Stimulated activated CD8-positive, alpha-beta memory T cell treated with anti-CD3 and anti-CD28 coated beads, Interleukin-4, amount 100 ng/mL, for 4 hours (primary cell): Measurements from ENCODE around the gene PHF12.

Source experiments
- DNase-seq, 2 donors: peaks; one replicate each; pipeline ENCODE4 v3.0.0-alpha.2; 2020; ENCODE audit warnings: low read depth in 2 of 2, low spot score in 1 of 2

PHF12 gene

GRCh38 chr17:28951428-28951990, at the start of gene PHF12:
TSS of gene PHF12 (minus strand) at chr17:28951518. CDS start at chr17:28950960, 558 bp downstream.
- peak; percentile 99 to 100 for DNase-seq

DNA sequence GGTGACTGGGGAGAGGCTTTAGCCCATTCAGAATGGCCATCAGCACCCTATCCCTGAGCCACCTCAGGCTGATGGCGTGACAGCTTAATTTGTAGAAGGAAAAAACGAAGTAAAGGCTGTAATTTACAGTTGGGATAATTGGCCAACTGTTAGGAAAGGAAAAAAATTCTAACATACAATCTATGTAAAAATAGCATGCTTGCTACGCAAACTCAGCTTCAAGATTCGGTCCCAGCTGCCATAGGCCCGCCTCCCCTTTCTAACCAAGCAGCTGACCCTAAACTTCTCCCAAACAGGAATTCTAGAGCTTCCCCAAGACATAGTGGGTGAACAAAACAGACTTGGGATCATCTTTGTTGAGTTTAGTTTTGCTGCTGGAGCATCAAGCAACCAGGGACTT, 49.7 kb upstream of the PHF12 start:
- DNase-seq, result no peak

DNA sequence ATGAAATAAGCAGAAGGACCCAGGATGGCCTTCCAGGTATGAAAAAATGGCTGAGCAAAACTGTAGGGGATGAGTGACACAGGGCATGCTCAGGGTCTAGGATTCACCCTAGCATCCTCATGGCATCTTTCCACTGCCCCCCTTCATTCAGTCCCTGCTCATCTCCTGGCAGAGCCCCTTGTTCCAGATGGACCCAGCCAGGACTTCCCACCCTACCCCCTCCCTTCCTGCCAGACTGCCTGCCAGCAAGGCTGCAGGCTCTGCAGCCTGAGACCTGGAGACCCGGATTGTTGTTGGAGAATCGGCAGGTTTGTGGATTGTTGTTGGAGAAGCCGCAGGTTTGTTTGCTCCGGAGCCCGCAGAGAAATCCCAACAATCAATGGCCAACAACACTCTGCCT, 47.9 kb upstream of the PHF12 start:
- no peak for DNase-seq

GRCh38 chr17:28997806-28998205, 46.5 kb upstream of the PHF12 start:
- DNase-seq, result no peak

GRCh38 chr17:28996554-28997096, 45.3 kb upstream of the PHF12 start:
- DNase-seq, result no peak

DNA sequence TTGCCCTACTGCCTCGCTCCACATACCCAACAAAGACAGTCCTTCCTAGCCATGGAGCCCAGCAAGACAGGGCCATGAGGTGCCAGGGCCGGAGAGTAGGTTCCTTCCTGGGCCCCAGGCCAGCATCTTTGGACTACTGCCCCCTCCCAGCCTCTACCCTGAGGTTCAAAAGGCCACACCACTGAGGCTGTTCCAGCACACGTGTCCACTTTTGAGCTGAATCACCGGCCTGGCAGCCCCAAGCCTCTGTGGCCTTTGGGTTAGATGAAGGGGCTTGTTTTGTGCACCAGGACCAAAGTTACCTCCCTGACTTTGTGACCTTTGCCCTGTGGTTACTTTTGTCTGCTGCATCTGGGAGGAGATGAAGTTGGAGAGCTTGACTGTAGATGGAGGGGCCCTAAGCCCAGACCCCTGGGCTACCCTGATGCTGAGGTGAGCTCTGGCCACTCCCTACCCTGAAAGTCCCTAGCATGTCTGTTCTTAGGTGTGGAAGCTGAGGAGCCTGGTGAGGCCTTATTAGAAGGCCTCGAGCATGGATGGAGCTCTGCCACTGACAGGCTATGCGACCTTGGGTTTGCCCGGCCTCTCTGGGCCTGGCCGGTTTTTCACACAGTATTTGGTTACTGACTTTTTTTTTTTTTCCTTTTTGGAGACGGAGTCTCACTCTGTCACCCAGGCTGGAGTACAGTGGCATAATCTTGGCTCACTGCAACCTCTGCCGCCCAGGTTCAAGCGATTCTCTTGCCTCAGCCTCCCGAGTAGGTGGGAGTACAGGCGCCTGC, 42.5 kb upstream of the PHF12 start:
- no peak for DNase-seq

DNA sequence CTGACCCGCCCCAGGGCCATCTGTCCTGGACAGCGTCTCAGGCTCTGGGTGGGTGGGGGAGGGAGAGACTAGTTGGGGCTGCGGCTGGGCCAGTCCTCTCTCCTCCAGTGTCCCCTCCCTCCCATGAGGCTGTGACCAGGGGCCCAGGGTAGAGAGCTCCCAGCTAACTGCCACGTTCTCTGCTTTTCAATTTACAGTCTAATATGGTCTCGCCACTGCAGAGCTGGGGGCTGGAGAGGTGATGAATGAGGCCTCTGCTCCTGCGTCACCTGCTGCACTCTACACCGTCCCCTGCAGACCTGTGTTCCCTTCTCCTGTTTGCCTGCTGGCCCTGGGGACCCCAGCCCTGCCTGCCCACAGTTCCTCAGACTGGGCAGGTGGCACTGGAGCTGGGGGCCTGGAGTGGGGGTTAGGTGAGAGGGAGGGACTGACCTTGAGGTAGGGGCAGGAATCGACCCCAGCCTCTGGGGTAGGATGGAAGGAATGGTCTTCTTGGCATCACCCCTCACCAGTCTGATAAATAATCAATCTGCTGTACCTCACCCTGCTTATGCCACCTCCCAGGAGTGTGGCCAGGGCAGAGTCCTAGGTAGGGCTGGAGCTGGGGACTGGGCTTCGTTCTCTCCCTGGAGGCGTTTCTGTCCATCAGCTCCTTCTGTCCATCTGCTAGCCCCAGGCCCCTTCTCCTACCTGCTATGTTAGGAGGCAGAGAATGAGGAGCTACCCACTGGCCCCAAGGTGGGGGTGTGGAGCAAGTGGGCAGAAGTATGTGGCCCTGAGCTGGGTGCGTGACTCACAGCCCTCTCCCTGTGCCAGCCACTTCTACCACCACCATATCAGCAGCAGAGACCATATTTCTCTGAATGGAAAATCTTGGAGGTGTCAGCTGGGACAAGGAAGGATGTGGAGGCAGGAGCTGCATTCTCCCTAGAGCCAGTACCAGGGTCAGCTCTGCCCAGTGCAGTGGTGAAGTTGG, 41.6 kb upstream of the PHF12 start:
- no peak for DNase-seq

DNA sequence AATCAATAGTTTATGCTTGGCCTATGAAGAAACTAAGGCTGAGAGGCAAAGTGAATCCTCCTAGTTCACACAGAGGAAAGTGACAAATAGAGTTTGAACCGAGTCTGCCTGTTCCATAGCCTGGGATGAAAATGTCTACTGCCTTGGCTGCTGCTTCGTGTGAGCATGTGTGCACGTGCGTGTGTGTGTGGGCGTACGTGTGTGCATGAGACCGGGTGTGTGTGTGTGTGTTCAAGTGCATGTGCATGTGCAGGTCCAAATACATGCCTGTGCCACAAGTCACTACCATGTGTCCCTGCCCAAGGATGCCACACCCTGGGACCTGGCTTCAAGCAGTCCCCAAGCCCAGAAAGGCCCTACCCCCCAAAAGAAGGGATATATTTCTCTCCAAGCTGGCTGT, 40.9 kb upstream of the PHF12 start:
- no peak for DNase-seq

- DNase-seq, result no peak
Observed at GRCh38 chr17:28991779-28992178, 40.5 kb upstream of the PHF12 start.

- no peak for DNase-seq
Observed at GRCh38 chr17:28989028-28989427, 37.7 kb upstream of the PHF12 start.

GRCh38 chr17:28988475-28988874, 37.2 kb upstream of the PHF12 start:
- no peak for DNase-seq

- no peak for DNase-seq
Observed at GRCh38 chr17:28986714-28987655, 35.7 kb upstream of the PHF12 start.

GRCh38 chr17:28985950-28986713, 34.8 kb upstream of the PHF12 start:
- no peak for DNase-seq

GRCh38 chr17:28983286-28984230, 32.2 kb upstream of the PHF12 start:
- no peak for DNase-seq

DNA sequence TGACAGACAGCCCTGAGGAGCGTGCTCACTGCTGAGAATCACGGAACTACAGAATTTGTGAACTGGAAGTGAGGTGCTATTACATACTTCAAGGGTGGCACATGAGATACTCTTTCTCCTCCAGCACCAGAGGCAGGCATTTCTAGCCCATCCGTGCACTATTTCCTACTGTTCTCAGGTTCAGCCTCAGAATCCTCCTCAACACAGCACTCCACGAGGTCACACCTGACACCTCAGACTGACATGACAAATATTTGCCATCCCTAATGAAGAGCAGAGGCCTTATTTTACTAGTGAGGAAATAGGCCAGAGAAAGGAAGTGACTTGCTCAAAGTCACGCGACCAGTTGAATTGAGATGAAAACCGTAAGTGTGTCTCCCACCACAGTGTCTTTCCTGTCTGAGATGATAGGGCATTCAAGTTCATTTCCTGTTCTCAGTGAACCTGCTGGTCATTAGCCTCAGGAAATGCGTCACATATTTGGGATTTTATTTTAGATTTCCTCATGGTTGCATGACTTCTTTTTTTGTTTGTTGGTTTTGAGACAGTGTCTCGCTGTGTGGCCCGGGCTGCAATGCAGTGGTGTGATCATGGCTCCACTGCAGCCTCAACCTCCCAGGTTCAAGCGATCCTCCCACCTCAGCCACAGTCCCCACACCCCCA, 30.9 kb upstream of the PHF12 start:
- DNase-seq, result peak; percentile 11 to 37

DNA sequence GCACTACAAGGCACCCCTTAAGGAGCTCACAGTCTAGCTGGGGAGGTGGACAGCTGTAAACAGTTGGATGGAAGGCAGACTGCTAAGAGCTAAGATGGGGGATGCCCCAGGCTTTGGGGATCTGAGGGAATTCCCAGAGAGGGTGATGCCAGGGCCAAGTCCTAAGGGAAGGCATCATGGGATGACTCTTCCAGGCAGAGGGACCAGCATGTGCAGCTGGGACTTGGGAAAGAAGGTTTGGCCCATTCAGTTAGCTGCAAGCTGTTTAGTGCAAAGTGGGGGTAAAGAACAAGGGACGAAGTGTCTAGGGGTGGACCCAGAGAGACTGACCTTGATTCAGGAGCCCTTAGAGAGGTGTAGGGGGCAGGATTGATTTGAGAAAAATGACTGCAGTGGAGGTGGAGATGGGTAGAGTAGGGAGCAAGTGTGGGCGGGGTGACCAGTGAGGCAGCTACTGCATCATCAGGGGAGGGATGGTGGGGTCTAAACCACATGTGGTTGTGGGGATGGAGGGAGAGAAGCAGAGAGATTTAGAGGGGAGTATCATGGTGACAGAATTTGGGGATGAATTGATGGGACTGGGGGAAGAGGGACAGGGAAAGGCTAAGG, 27.1 kb upstream of the PHF12 start:
- DNase-seq, result no peak

DNA sequence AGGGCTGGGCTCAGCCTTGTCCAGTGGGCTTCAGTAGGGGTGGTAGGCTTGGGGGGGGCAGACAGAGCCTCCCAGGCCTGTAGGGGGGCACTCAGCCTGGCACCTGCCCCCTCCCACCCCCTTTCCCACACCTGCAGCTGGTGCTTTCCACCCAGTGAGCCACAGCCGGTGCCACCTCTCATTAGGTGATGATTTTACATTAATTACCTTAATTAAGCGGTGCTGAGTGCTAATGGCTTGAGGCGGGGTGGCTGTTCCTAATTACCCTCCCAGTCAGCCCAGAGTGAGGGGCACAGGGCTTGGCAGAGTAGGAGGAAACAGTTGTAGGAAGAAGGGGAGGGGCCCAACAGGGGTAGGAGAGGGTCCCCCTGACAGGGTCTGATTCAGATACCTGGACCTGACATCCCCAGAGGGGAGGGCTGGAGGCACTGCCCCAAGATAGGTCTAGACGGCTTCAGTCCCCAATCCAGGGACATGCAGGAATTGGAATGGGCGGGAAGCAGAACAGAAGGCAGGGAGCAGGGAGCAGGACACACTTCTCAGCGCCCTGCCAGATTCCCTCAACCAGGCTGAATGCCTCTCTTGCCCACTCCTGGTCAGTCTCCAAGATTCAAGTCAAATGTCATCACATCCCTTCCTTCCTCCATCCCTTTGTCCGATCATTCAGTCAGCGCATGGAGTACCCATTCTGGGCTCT, 26.5 kb upstream of the PHF12 start:
- no peak for DNase-seq
